ENCODE measurements around the gene DIO3.
"Not testable (repeated sequence)": the region's sequence is repeated elsewhere in the genome, so short reads cannot be mapped to it uniquely, and the experiment has no call there.

Gene DIO3

GRCh38 chr14:101554991-101555668 lies 6.2 kb upstream of the DIO3 start:
- Histone ChIP-seq H3K36me3 (ENCODE audit: low read depth) (no peaks in the 10 kb centered on the region), H3K9me3 (ENCODE audit: severe bottlenecking) (no peaks in the 10 kb centered on the region), H3K4me3 (ENCODE audit: severe bottlenecking) (no peak overlapping the region), H3K4me1 (ENCODE audit: insufficient read depth, poor library complexity, severe bottlenecking) (no peaks in the 10 kb centered on the region), H3K27ac (ENCODE audit: poor library complexity, severe bottlenecking) (no peak overlapping the region), H3K27me3 (ENCODE audit: insufficient read depth, poor library complexity, severe bottlenecking) (peaks cover 15% of the 10 kb centered on the region)
- no peak for TF ChIP-seq CTCF (IDR thresholded peaks at IDR 0.05; ENCODE audit: poor library complexity, severe bottlenecking)
- no peak for ATAC-seq (ENCODE audit: low read depth)
- no peak for DNase-seq (ENCODE audit: low spot score)

- H3K9me3 ChIP-seq (ENCODE audit: severe bottlenecking); H3K36me3 ChIP-seq (ENCODE audit: low read depth); ATAC-seq (ENCODE audit: low read depth); H3K27ac ChIP-seq (ENCODE audit: poor library complexity, severe bottlenecking); DNase-seq (ENCODE audit: low spot score); H3K4me1 ChIP-seq (ENCODE audit: insufficient read depth, poor library complexity, severe bottlenecking); H3K4me3 ChIP-seq (ENCODE audit: severe bottlenecking): not testable (repeated sequence)
- H3K27me3 ChIP-seq (ENCODE audit: insufficient read depth, poor library complexity, severe bottlenecking): peaks cover 17% of the 10 kb centered on the region
Observed at GRCh38 chr14:101555669-101556043, 5.6 kb upstream of the DIO3 start.

GRCh38 chr14:101556131-101556530 lies 5.2 kb upstream of the DIO3 start:
- ATAC-seq (ENCODE audit: low read depth): no peak
- Histone ChIP-seq H3K9me3 (ENCODE audit: severe bottlenecking) (peaks cover 2% of the 10 kb centered on the region), H3K4me1 (ENCODE audit: insufficient read depth, poor library complexity, severe bottlenecking) (no peaks in the 10 kb centered on the region)

GRCh38 chr14:101556566-101557320 lies 4.6 kb upstream of the DIO3 start:
- H3K27me3 ChIP-seq (ENCODE audit: insufficient read depth, poor library complexity, severe bottlenecking): peaks cover 23% of the 10 kb centered on the region
- no peaks in the 10 kb centered on the region for H3K36me3 ChIP-seq (ENCODE audit: low read depth)
- H3K9me3 ChIP-seq (ENCODE audit: severe bottlenecking): peaks cover 8% of the 10 kb centered on the region
- H3K4me3 ChIP-seq (ENCODE audit: severe bottlenecking): no peak overlapping the region
- no peak overlapping the region for H3K27ac ChIP-seq (ENCODE audit: poor library complexity, severe bottlenecking)
- no peak for TF ChIP-seq CTCF (IDR thresholded peaks at IDR 0.05; ENCODE audit: poor library complexity, severe bottlenecking)
- no peaks in the 10 kb centered on the region for H3K4me1 ChIP-seq (ENCODE audit: insufficient read depth, poor library complexity, severe bottlenecking)
- ATAC-seq (ENCODE audit: low read depth) (no peak), DNase-seq (ENCODE audit: low spot score) (no peak)

More at GRCh38 chr14:101556131-101556530, 5.2 kb upstream of the DIO3 start:
- no peak overlapping the region for H3K27ac ChIP-seq (ENCODE audit: poor library complexity, severe bottlenecking)
- no peak for DNase-seq (ENCODE audit: low spot score)
- no peak overlapping the region for H3K4me3 ChIP-seq (ENCODE audit: severe bottlenecking)
- H3K27me3 ChIP-seq (ENCODE audit: insufficient read depth, poor library complexity, severe bottlenecking): peaks cover 17% of the 10 kb centered on the region
- TF ChIP-seq CTCF (IDR thresholded peaks at IDR 0.05; ENCODE audit: poor library complexity, severe bottlenecking): no peak
- no peaks in the 10 kb centered on the region for H3K36me3 ChIP-seq (ENCODE audit: low read depth)

GRCh38 chr14:101557321-101557695 lies 4.0 kb upstream of the DIO3 start:
- TF ChIP-seq CTCF (IDR thresholded peaks at IDR 0.05; ENCODE audit: poor library complexity, severe bottlenecking): no peak
- H3K27me3 ChIP-seq (ENCODE audit: insufficient read depth, poor library complexity, severe bottlenecking): peaks cover 28% of the 10 kb centered on the region

More at GRCh38 chr14:101557321-101557695, 4.0 kb upstream of the DIO3 start:
- Histone ChIP-seq H3K4me1 (ENCODE audit: insufficient read depth, poor library complexity, severe bottlenecking) (no peaks in the 10 kb centered on the region), H3K4me3 (ENCODE audit: severe bottlenecking) (no peak overlapping the region), H3K36me3 (ENCODE audit: low read depth) (no peaks in the 10 kb centered on the region), H3K27ac (ENCODE audit: poor library complexity, severe bottlenecking) (no peak overlapping the region), H3K9me3 (ENCODE audit: severe bottlenecking) (peaks cover 13% of the 10 kb centered on the region)
- no peak for DNase-seq (ENCODE audit: low spot score)
- ATAC-seq (ENCODE audit: low read depth): no peak
